NCI-H226 (cell line): Measurements from ENCODE around the gene ENOX2.
"Not testable (repeated sequence)": the region's sequence is repeated elsewhere in the genome, so short reads cannot be mapped to it uniquely, and the experiment has no call there.

Experiments used
- DNase-seq: peaks from one replicate; pipeline ENCODE4 v3.0.0-alpha.2; 2015

ENOX2 gene

DNA sequence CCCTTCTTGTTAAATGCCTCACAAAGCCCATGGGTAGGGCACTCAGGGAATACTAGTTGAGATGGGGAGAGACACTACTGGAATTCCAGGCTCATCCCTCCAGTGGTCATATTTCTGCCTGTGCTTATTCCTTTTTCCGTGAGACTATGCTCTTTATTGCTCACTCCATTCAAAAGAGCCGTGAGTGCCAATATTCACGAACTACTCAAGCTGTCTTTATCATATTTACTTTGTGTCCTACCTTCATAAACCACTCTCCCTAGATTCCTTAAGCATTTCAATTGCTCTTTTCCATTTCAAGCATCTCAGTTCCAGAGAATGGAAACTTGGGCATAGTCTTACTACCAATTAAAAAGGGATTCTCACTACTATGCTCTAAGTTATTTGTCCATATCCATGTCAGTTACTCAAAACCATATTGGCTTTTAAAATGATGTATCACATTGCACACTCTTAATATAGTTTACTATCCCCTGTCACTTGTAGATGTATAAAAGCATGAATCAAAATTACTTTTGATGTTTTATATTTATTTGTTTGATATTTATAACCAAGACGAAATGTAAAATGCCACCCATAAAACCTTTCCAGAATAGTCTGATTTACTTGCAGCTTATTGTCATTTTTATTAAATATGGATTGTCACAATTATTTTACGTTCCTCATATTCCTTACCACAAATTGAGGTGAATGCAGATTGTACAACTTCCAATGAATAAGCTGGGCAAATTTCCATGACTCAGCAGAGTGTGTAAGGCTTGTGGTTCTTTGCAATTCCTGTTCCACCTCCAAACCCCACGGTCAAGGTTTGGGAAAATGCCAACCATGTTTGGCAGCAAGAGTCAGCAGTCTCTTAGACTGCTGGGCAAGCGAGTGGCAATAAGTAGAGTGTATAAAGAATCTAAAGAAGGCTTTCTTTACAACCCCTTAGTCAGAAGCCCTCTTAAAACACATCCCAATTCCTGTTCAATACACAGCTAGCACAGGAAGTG, 24.4 kb downstream of the ENOX2 start:
- peak; percentile 71 for DNase-seq

DNA sequence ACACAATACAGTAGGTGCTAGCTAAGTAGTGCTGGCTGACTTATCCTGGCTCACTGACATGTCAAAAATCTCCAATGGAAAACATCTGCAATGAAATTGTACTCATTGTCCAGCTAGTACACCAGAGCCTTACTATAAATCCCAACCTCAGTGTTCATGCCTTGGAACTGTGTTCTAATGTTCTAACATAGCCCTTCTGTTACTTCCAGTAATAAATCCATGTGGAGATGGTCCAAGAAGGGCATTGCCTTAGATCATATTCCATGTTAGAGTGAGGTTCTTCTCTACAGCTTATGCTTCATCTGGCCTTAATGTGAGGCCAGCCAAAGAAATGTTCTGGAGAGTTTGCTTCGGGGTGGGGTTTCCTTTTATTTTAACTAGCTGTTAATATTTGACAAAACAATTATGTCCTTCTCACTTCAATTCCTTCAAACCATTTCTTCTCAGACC, 25.1 kb downstream of the ENOX2 start:
- DNase-seq: no peak

GRCh38 chrX:130876226-130876625, 26.8 kb downstream of the ENOX2 start:
- no peak for DNase-seq

GRCh38 chrX:130874751-130875150, 28.3 kb downstream of the ENOX2 start:
- DNase-seq: no peak

- DNase-seq: no peak
Observed at GRCh38 chrX:130869239-130869638, 33.8 kb downstream of the ENOX2 start.

- no peak for DNase-seq
Observed at GRCh38 chrX:130861462-130861861, 41.5 kb downstream of the ENOX2 start.

GRCh38 chrX:130857207-130857606, 45.8 kb downstream of the ENOX2 start:
- no peak for DNase-seq

DNA sequence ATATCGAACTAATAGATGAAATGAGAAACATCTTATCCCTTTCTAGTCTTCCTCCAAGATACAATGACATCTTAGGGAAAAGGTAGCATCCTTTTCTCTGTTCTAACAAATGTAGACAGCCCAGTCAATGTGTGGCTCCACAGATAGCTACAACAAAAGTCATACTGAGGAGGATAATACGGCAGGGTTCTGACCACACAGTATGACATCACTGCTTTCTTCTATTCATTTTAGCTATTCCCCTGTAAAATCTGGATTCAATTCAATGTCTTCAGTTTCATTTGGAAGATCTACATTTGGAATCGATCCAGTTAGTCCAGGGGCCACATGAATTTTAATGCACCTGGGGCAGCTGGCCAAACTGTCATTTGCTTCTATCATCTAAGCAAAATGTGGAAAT, 51.4 kb downstream of the ENOX2 start:
- no peak for DNase-seq

- DNase-seq: no peak
Observed at GRCh38 chrX:130848763-130849162, 54.2 kb downstream of the ENOX2 start.

DNA sequence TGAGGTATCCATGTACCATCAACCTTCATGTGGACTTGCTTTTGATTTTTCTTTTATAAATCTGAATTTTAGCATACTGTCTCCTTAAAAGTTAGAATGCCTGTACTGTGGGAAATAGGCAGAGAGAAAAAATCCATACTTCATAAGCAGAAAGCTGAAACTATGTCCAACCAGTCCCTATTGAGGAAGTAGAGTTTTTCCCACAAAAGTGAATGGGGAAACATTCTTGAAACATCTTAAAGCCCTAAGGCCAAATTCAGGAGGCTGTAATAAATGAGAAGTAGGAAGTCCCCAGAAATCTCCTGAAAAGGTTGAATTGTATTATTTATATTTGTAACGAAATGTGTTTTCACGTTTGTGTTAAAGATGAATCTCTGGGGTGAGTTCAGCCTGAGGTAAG, 56.3 kb downstream of the ENOX2 start:
- DNase-seq: no peak

DNA sequence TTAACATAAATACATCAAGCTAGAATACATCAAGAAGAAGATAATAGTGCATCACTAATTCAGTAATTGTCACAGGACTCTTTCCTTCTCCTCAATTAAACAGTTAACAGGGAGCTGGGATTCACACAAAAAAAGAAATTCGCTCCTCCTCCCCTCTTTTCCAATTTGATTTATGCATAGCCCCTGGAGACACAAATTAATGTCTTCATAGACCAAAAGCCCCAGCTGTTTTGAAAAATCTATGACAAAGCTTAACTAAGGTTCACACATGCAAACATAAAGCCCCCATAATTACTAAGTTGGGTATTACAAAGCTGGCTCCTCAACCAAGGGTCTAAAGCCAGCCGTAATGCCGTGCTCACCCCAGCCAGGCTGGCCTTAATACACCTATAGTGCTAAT, 61.2 kb downstream of the ENOX2 start:
- DNase-seq: no peak

- no peak for DNase-seq
Observed at GRCh38 chrX:130840345-130840744, 62.7 kb downstream of the ENOX2 start.

DNA sequence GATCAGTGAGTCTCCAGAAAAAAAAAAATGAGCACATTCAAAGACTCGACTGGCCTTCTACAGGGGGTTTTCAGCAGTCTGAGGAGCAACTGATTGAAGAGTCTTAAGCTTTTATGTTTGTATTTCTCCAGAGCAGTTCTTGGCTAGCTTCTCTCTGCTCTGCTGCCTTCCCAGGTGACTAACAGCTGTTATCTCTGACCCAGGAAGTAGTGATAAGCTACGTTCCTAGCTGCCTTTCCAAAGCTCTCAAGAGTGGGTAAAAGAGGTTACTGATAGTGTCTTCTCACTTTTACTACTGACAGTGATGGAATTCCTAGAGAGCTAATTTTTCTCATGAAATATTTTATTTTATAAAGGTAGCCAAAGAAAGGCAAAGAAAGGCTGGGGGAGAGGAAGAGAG, 66.6 kb downstream of the ENOX2 start:
- DNase-seq: peak; percentile 68

GRCh38 chrX:130834830-130835229, 68.2 kb downstream of the ENOX2 start:
- no peak for DNase-seq

DNA sequence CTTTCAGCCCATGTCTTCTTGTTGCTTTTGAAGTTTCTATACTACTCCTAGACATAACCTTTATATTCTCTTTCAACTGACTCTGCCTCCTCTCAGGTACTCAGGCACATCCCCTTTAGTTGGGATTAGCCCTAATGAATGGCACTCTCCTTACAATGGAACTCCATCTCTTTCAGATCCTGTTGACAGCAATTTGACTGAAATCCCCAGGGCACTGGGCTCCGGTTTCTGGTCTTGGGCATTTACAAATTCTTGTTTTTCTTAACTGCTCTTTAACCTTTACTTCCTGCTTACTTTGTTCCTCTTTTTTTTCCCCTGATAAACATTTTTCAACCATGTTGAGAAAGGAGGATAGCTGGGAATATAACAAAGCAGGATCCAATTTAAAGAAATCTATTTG, 68.9 kb downstream of the ENOX2 start:
- no peak for DNase-seq

GRCh38 chrX:130831347-130831722, 71.7 kb downstream of the ENOX2 start:
- DNase-seq: no peak

- DNase-seq: no peak
Observed at GRCh38 chrX:130830599-130831346, 72.2 kb downstream of the ENOX2 start.

- no peak for DNase-seq
Observed at GRCh38 chrX:130829526-130830515, 73.2 kb downstream of the ENOX2 start.

GRCh38 chrX:130828641-130829040, 74.4 kb downstream of the ENOX2 start:
- no peak for DNase-seq

GRCh38 chrX:130827648-130828047, 75.4 kb downstream of the ENOX2 start:
- DNase-seq: no peak

DNA sequence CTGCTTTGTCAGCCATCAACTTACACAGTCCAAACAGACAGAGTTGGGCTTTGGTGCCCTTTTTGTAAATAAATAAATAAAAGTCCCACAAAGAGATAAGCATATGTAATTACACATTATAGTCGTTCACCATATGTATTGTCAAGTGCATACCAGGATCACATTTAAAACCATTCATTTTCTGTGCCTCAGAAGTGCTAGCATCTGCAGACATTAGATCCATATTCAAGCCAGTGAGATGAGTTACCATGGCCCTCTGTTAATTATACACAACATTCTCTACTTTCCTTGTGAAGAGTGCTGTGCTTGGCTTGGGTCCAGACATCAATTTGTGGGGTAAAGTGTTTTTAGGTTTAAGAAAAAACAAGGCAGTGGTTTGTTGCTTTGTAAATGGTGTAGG, 76.8 kb downstream of the ENOX2 start:
- no peak for DNase-seq

DNA sequence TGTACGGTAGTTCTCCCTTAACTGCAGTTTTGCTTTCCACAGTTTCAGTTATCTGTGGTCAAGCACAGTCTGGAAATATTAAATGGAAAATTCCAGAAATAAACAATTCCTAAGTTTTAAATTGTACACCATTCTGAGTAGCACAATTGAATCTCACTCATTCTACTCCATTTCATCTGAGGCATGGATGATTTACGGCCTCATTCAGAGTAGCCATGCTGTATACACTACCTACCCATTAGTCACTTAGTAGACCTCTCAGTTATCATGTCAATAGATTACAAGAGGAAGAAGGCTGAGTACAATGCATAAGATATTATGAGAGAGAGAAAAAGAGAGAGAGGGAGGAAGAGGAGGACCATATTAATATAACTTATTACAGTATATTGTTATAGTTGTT, 77.5 kb downstream of the ENOX2 start:
- no peak for DNase-seq

GRCh38 chrX:130819367-130819766, 83.6 kb downstream of the ENOX2 start:
- DNase-seq: not testable (repeated sequence)
